GM21447 (cell line): ENCODE results near the gene ZIM2.

Experiments used
- ATAC-seq: cut with Tn5 transposase; IDR thresholded peaks from one replicate; pipeline ENCODE4 v1.9.1; 2021; ENCODE audit not compliant: unreplicated experiment

Gene ZIM2

DNA sequence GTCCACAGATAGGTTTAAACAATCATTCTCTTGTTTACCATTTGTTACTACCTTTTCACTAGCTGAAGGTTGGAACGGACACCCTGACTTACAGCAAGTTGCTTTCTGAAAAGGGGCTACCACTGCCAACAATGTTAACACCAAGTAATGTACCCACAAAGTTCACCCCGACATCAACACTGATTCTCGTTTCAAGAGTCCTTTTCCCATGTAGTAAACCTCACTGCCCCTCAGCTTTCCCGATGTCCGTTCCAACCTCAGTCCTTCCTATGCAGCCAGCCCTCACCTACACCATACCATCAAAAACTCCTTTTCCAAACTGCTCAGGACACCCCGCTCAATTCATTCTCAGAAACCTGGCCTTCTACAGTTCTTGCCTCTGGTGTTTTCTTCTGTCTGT is 29.0 kb downstream of the ZIM2 start:
- no peak for ATAC-seq

DNA sequence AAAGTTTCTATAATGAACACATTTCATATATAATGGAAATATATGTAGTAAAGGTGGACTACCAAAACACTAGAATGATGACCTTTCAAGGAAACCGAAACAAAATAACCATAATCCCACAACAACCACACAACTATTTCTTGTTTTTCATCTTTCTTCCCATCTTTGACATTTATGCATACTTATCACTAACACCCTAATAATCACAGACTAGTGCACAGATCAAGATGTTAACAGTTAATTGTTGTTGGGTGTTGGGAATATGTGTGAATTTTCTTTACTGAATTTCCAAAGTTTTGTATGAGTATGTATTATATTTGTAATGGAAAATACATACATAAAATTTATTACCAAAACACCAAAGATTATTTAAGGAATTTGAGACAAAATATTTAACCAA is 30.3 kb downstream of the ZIM2 start:
- ATAC-seq = no peak

- no peak for ATAC-seq
These were observed 31.7 kb downstream of the ZIM2 start for GRCh38 chr19:56808717-56809392.

GRCh38 chr19:56806639-56807038 is 33.9 kb downstream of the ZIM2 start:
- no peak for ATAC-seq

DNA sequence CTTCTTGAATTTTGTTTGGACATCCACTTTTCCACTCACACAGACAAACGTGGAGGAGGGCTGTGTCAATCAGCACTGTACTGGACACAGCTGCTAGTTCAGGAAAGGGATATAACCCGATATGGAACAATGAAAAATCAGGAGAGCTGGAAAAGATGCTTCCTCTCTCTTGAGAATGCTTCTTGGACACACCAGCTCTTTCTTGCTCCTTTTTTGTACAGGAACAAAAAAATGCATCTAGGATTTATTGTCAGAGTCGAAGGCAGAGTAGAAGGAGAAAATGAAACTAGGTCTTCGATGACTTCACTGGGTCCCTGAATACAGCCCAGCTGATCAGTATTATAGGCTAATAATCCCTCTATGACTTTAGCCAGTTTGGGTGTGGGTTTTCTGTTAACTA is 62.2 kb downstream of the ZIM2 start:
- ATAC-seq = no peak

DNA sequence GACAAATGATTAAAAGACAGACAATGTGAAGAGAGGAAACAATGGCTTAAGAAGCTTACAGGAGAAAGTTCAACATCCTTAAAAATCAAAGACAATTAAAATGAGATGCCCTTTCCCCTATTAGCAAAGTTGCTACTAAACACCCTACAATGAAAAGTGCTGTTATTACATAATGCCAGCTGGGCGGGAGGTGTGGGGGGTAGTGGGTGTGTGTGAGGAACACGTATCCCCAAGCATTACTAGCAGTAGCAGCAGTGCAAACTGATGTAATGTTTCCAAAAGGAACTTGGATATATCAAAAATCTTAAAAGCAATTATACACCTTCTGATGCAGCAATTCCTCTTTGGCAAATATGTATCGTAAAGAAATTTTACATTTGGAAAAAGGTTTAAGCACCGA is 70.9 kb downstream of the ZIM2 start:
- no peak for ATAC-seq

DNA sequence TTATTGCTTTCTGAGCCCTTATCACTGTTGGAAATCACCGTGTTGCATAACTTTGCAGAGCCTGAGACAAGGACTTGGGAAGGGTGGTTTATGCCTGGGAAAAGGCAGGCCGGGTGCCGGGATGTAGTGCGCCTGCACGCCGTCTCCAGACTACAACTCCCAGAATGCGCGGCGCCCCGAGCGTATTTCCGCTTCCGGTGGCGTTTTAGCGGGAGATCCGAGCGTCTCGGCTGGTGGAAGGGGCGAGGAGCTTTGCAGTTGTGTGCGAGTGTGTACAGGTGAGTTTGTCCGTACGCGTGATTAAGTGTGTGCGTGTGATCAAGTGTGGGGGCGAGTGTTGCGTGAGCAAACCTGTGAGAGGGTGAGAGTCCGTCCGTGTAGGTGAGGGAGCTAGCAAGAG is 75.4 kb downstream of the ZIM2 start:
- no peak for ATAC-seq

DNA sequence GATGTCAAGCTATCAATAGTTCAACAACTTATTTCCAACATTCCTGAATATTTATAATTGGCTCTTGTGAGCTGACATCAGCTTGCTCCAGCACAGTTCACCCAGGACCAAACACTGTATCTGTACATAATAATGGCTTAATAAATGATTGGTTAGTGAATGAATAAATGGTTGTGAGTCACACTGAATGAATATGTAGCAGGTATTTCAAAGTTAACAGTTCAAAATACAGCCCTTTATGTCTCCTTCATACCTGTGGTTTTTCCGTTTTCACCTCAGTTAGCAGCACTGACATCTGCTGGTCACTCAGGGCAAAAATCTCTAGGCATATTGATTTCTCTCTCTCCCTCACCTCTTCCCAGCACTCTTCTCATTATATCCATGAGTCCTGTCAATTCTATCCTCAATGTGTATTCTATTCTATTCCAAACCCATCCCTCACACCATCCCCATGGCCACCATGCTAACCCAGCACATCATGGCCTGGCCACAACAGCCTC is 76.3 kb downstream of the ZIM2 start:
- ATAC-seq = no peak

DNA sequence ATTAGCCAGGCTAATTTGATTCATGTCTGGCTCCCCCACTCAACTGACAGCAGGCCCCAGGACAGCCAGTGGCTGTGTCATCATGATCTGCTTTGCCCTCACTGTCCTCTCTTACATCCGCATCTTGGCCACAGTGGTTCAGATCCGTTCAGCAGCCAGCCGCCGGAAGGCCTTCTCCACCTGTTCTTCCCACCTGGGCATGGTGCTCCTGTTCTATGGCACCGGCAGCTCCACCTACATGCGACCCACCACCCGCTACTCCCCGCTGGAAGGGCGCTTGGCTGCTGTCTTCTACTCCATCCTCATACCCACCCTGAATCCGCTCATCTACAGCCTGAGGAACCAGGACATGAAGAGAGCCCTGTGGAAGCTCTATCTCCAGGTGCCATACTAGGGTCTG is 79.7 kb downstream of the ZIM2 start:
- ATAC-seq = no peak

GRCh38 chr19:56759531-56759930 is 81.0 kb downstream of the ZIM2 start:
- ATAC-seq = no peak

- no peak for ATAC-seq
These were observed 89.4 kb downstream of the ZIM2 start for GRCh38 chr19:56751078-56751489.

GRCh38 chr19:56750658-56751057 is 89.9 kb downstream of the ZIM2 start:
- ATAC-seq = no peak

GRCh38 chr19:56748378-56748777 is 92.1 kb downstream of the ZIM2 start:
- ATAC-seq = no peak

GRCh38 chr19:56746367-56746766 is 94.2 kb downstream of the ZIM2 start:
- ATAC-seq = no peak

GRCh38 chr19:56740501-56740900 is 100.0 kb downstream of the ZIM2 start:
- ATAC-seq = no peak

GRCh38 chr19:56736571-56736970 is 104.0 kb downstream of the ZIM2 start:
- ATAC-seq = no peak

DNA sequence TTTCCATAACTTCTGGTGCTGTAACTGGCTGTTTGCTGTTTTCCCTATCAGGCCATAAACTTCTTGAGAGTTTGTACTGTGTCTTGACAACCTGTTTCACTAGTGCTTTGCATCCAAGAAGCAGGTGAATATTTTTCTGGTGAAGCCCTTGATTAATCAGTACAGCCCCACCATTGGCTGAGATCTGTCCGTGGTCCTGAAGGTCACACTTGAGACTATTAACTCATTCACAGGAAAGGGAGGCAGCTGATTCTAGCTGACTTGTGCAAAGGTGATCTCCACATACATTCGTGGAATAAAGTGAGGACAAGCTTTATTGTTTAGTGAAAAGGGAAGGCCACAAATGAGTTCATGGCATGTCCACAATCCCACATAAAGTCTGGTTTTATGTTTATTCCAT is 107.5 kb downstream of the ZIM2 start:
- no peak for ATAC-seq

GRCh38 chr19:56727677-56728076 is 112.8 kb downstream of the ZIM2 start:
- no peak for ATAC-seq

DNA sequence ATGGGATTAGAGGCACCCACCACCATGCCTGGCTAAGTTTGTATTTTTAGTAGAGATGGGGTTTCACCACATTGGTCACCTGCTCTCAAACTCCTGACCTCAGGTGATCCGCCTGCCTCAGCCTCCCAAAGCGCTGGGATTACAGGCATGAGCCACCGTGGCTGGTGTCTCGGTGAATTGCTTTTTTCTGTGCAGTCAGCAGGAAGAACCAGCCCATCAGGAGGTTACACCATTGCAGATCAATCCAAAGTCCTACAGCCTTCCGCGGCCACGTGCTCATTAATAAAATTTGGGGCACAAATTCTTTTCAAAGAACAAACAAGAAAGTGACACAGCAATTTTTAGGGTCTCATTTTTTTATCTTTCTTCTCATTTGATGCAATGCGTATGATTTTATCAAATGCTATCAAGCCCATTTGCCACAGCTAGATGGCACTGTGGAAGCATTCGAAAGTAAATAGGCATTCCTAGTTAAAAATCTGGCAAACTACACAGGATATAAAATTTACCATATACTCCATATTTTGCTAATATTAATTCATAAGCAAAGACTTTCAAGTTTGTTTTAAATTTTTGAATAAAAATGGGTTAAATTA is 114.6 kb downstream of the ZIM2 start:
- ATAC-seq = no peak
